Omental fat pad (tissue), 4 donors: ENCODE results near the gene COL1A1. TPM values are rescaled to one million over a fixed set of nuclear protein-coding genes. Genes with fewer than 3 reads are reported as not detected.

ENCODE experiments used
- ATAC-seq: fragments of 150-250 bp; one replicate; pipeline ENCODE4 v1.9.1; 2016; ENCODE audit warnings: mild to moderate bottlenecking, moderate library complexity; ENCODE audit not compliant: low FRiP score
- DNase-seq: peaks from one replicate; pipeline ENCODE4 v3.0.0-alpha.2; 2019; ENCODE audit warnings: low spot score
- total RNA-seq, 4 donors: library from RNA; depleted of rRNA; stranded (reverse); fragments of >200 nt; gene quantifications; one replicate each; pipeline ENCODE4 v1.1.0, GENCODE V29; 2016
- TF ChIP-seq, protein P1 (sequence below), 3 donors: fragments of 450-650 bp; IDR thresholded peaks; one replicate each; pipeline ENCODE4 v1.5.1; 2016 to 2017; ENCODE audit warnings: antibody characterized with exemption in 3 of 3, mild to moderate bottlenecking in 3 of 3, moderate library complexity in 2 of 3

Gene COL1A1
- total RNA-seq, 4 donors from 2014 or later: 21.2 to 57.9 (median 43.6) TPM

DNA sequence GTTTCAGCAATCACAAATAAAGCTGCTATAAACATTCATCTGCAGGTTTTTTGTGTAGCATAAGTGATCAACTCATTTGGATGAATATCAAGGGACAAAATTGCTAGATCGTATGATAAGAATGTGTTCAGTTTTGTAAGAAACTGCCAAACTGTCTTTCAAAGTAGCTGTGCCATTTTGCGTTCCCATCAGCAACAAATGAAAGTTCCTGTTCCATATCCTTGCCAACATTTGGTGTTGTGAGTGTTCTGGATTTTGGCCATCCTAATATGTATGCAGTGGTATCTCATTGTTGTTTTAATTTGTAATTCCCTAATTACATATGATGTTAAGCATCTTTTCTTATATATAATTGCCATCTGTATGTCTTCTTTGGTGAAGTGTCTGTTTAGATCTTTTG is 36.5 kb upstream of the COL1A1 start:
- DNase-seq: no peak
- TF ChIP-seq, protein P1, sequence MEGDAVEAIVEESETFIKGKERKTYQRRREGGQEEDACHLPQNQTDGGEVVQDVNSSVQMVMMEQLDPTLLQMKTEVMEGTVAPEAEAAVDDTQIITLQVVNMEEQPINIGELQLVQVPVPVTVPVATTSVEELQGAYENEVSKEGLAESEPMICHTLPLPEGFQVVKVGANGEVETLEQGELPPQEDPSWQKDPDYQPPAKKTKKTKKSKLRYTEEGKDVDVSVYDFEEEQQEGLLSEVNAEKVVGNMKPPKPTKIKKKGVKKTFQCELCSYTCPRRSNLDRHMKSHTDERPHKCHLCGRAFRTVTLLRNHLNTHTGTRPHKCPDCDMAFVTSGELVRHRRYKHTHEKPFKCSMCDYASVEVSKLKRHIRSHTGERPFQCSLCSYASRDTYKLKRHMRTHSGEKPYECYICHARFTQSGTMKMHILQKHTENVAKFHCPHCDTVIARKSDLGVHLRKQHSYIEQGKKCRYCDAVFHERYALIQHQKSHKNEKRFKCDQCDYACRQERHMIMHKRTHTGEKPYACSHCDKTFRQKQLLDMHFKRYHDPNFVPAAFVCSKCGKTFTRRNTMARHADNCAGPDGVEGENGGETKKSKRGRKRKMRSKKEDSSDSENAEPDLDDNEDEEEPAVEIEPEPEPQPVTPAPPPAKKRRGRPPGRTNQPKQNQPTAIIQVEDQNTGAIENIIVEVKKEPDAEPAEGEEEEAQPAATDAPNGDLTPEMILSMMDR (IDR thresholded peaks at IDR 0.05): no peak
- no peak for ATAC-seq

DNA sequence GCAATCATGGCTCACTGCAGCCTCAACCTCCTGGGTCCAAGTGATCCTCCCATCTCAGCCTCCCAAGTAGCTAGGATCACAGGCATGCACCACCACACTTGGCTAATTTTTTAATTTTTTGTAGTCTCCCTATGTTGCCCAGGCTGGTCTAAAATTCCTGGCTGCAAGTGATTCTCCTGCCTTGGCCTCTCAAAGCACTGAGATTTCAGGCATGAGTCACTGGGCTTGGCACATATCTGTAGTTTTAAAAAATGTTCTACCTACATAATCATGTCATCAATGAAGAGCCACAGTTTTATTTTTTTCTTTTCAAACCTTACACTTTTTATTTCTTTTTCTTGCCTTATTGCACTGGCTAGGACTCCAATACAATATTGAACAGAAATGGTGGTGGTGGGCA is 33.1 kb upstream of the COL1A1 start:
- no peak for DNase-seq
- ATAC-seq: no peak
- TF ChIP-seq, protein P1 (IDR thresholded peaks at IDR 0.05): no peak

DNA sequence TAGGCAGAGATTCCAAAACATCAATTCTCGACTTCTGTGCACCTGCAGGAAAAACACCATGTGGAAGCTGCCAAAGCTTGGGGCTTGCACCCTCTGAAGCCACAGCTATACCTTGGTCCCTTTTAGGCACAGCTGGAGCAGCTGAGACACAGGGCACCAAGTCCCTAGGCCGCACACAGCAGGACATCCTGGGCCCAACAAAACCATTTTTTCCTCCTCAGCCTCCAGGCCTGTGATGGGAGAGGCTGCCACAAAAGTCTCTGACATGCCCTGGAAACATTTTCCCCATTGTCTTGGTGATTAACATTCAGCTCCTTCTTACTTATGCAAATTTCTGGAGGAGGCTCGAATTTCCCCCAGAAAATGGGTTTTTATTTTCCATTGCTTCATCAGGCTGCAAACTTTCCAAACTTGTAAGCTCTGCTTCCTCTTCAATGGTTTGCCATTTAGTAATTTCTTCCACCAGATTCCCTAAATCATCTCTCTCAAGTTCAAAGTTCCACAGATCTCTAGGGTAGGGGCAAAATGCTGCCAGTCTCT is 24.3 kb upstream of the COL1A1 start:
- DNase-seq (no peak), ATAC-seq (no peak)
- TF ChIP-seq, protein P1 (IDR thresholded peaks at IDR 0.05): no peak

DNA sequence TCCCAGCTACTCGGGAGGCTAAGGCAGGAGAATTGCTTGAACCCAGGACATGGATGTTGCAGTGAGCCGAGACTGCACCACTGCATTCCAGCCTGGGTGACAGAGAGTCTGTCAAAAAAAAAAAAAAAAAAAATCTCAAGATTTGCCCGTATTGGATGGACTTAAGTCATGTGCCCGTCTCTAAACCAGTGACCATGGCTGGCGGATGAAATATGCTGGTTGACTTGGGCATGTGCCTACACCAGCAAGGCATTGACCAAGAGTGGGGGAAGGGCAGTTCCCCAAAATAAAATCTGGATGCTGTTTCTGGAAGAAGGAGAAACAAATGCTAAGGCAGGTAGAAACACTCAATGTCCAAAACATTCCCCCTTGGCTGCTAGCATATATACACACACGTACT is 21.5 kb upstream of the COL1A1 start:
- TF ChIP-seq, protein P1 (IDR thresholded peaks at IDR 0.05): no peak
- no peak for DNase-seq
- no peak for ATAC-seq

DNA sequence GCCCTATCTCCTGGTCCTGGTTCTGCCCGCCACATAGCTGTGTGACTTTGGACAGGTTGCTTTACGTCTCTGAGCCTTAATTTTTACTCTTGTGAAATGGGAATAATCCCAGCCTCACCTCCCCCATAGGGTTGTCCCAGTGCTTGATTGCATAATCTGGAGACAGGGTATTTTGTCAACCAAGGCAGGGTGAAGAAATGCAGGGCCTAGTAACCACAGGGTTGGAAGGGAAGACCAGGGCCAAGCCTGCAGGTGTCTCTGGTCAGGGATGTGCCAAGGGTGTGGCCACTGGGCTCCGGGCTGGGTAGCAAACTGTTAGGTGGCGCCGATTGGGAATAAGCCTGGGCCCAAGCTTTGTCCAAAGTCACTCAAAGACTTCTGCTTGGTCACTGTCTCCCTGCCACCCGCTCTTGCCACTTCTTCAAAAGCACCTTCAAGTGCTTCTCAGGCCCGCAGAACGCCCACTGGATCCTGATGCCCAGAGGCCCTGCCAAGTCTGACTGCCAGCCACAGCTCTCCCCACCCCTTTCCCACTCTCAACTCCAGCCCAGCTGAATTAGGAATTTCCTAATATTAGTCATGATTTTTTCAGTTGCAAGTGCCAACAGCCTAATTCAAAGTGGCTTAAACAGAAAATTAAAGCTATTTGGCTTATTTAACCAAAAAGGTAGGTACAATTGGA is 20.6 kb upstream of the COL1A1 start:
- DNase-seq (no peak), ATAC-seq (peak; percentile 83)
- TF ChIP-seq, protein P1 (IDR thresholded peaks at IDR 0.05): no peak

DNA sequence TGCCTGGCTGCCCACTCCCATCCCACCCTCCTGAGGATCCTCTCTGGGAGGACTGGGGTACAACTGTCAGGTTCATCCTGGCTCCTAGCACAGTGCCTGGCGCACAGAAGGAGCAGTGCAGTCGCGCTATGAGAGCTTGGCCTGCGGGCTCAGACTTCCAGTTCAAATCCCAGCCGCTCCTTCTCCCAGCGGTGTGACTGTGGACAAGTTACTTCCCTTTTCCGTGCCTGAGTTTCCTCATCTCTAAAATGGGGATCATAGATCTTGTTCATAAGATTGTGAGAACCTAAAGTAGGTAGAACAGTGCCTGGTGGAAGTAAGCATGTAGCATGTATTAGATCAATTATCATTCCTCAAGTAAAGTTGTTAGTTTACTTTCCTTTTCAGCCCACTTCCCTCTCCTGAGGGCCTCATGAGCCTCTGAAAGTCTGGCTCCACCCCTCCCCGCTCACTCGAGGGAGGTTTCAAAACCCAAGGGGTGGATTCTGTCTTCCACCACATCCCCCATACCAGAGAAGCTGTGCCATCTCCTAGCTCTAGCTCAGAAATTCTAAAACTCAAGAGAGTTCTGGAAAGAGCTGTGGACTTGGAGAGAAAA is 19.9 kb upstream of the COL1A1 start:
- TF ChIP-seq, protein P1 (IDR thresholded peaks at IDR 0.05): no peak
- ATAC-seq: peak; percentile 53
- DNase-seq: no peak

DNA sequence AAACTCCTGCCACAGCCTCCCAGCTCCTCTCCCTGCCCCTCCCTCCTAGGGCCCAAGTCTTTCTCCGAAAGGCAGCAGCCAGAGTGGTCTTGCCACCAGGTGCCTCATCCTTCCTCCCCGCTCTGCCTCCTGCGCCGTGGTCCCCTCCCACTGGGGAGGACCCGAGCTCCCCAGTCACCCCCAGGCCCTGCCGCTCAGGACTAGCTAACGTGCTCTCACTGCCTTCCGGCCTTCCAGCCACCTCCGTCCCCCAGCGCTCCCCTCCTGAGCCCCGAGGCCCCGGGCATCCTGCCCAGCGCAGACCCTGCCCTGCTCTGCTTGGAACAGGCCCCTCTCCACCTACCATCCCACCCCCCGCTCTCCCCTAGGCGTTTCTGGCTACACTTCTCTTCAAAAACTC is 19.4 kb upstream of the COL1A1 start:
- DNase-seq (no peak), ATAC-seq (no peak)
- TF ChIP-seq, protein P1 (IDR thresholded peaks at IDR 0.05): no peak
